SU-DHL-6 (cell line): ENCODE data around the gene PHB1.
"Not testable (repeated sequence)": the region's sequence is repeated elsewhere in the genome, so short reads cannot be mapped to it uniquely, and the experiment has no call there.

Experiments used
- H2AFZ ChIP-seq: fragments of 200-600 bp; sonication (generic); 2 replicates; pipeline ENCODE4 v1.6.1; 2014; ENCODE audit warnings: low read depth, mild to moderate bottlenecking, moderate library complexity, mixed read lengths, antibody characterized with exemption, low read length; ENCODE audit not compliant: severe bottlenecking
- H3F3A ChIP-seq: fragments of 200-600 bp; shearing (Covaris generic); 2 replicates; pipeline ENCODE4 v1.6.0; 2016; ENCODE audit warnings: antibody characterized with exemption, mild to moderate bottlenecking; ENCODE audit not compliant: insufficient read depth
- H3K27ac ChIP-seq: fragments of 200-600 bp; sonication (generic); 2 replicates; pipeline ENCODE4 v1.5.1; 2016; ENCODE audit warnings: low read depth, mild to moderate bottlenecking, low read length, moderate library complexity, mixed read lengths
- H3K27me3 ChIP-seq: fragments of 200-600 bp; sonication (generic), shearing (Covaris generic); 2 replicates; pipeline ENCODE4 v1.6.0; 2014; ENCODE audit warnings: mild to moderate bottlenecking, low read length
- H3K36me3 ChIP-seq: fragments of 200-600 bp; sonication (generic); 2 replicates; pipeline ENCODE4 v1.6.1; 2014; ENCODE audit warnings: mild to moderate bottlenecking, low read length, mixed read lengths
- H3K4me2 ChIP-seq: fragments of 300-600, 200-600 bp; shearing (Covaris generic), sonication (generic); 2 replicates; pipeline ENCODE4 v1.6.0; 2014; ENCODE audit warnings: low read length, low read depth, mild to moderate bottlenecking; ENCODE audit not compliant: poor library complexity, severe bottlenecking
- H3K4me3 ChIP-seq: fragments of 200-600 bp; sonication (generic); 2 replicates; pipeline ENCODE4 v1.5.1; 2014; ENCODE audit warnings: antibody characterized with exemption, low read length, mild to moderate bottlenecking, mixed read lengths; ENCODE audit not compliant: insufficient read depth, poor library complexity, severe bottlenecking
- H3K79me2 ChIP-seq: fragments of 200-600 bp; sonication (generic); 2 replicates; pipeline ENCODE4 v1.6.1; 2014; ENCODE audit warnings: mild to moderate bottlenecking, low read length, moderate library complexity; ENCODE audit not compliant: insufficient read depth
- H3K9ac ChIP-seq: fragments of 200-600 bp; sonication (generic); 2 replicates; pipeline ENCODE4 v1.7.0; 2014; ENCODE audit warnings: mild to moderate bottlenecking, low read length
- H3K9me2 ChIP-seq: fragments of 200-600 bp; sonication (generic); replicated peaks from 2 replicates; pipeline ENCODE4 v1.6.1; 2014; ENCODE audit warnings: low read length; ENCODE audit not compliant: insufficient read depth
- H3K9me3 ChIP-seq: fragments of 200-600 bp; sonication (generic); 2 replicates; pipeline ENCODE4 v1.6.1; 2014; ENCODE audit warnings: low read length, mixed read lengths; ENCODE audit not compliant: insufficient read depth
- H4K20me1 ChIP-seq: fragments of 200-600 bp; sonication (generic); 2 replicates; pipeline ENCODE4 v1.6.1; 2014; ENCODE audit warnings: low read depth, mild to moderate bottlenecking, antibody characterized with exemption, low read length, moderate library complexity, mixed read lengths
- CTCF ChIP-seq: fragments of 200-600 bp; sonication (generic); IDR thresholded peaks from one replicate; pipeline ENCODE4 v1.5.1; 2017; ENCODE audit warnings: antibody characterized with exemption, mild to moderate bottlenecking, low read length, moderate library complexity; ENCODE audit not compliant: insufficient read depth, poor library complexity, severe bottlenecking
- EZH2phosphoT487 ChIP-seq: fragments of 200-600 bp; sonication (generic), shearing (Covaris generic); conservative IDR thresholded peaks from 2 replicates; pipeline ENCODE4 v1.6.1; 2018; ENCODE audit warnings: mild to moderate bottlenecking, antibody characterized with exemption, low read length, moderate library complexity, mixed read lengths

Gene PHB1

GRCh38 chr17:49418754-49419740 is 4.4 kb upstream of the PHB1 start:
- not testable (repeated sequence) for H3K4me3 ChIP-seq, H2AFZ ChIP-seq, H3K9me3 ChIP-seq, H3K9me2 ChIP-seq, H3K9ac ChIP-seq, H3K36me3 ChIP-seq, H3K27ac ChIP-seq, H3K4me2 ChIP-seq, H3K79me2 ChIP-seq, H3K27me3 ChIP-seq, H4K20me1 ChIP-seq, H3F3A ChIP-seq

- no peaks in the 10 kb centered on the region for H4K20me1 ChIP-seq
- H3K27ac ChIP-seq = no peak overlapping the region
- peak overlapping the region; percentile 82 for H3K4me3 ChIP-seq
- H2AFZ ChIP-seq = peak overlapping the region; percentile 36
- peaks cover 9% of the 10 kb centered on the region; the same call in 1 of the 2 replicates for H3F3A ChIP-seq
- H3K9me2 ChIP-seq = no peaks in the 10 kb centered on the region
- peak overlapping the region; percentile 77 for H3K9ac ChIP-seq
- TF ChIP-seq EZH2phosphoT487 (no peak), CTCF (no peak)
- H3K79me2 ChIP-seq = peaks cover 15% of the 10 kb centered on the region
- H3K27me3 ChIP-seq = no peaks in the 10 kb centered on the region
- H3K4me2 ChIP-seq = peak overlapping the region; percentile 90
- H3K36me3 ChIP-seq = no peaks in the 10 kb centered on the region
- no peaks in the 10 kb centered on the region for H3K9me3 ChIP-seq
Observed at GRCh38 chr17:49414271-49414621, 436 bp downstream of the PHB1 start.

GRCh38 chr17:49409066-49409465 is 5.6 kb downstream of the PHB1 start:
- TF ChIP-seq CTCF = no peak
- TF ChIP-seq EZH2phosphoT487 = no peak
- Histone ChIP-seq H3K36me3 (peaks cover 13% of the 10 kb centered on the region), H3K4me3 (no peak overlapping the region)

GRCh38 chr17:49407981-49408501 is 6.6 kb downstream of the PHB1 start:
- Histone ChIP-seq H2AFZ (no peak overlapping the region), H4K20me1 (no peaks in the 10 kb centered on the region), H3F3A (peaks cover 6% of the 10 kb centered on the region), H3K36me3 (peaks cover 13% of the 10 kb centered on the region), H3K27ac (no peak overlapping the region), H3K9ac (no peak overlapping the region), H3K9me3 (no peaks in the 10 kb centered on the region), H3K4me3 (no peak overlapping the region), H3K9me2 (no peaks in the 10 kb centered on the region), H3K4me2 (no peak overlapping the region), H3K79me2 (no peaks in the 10 kb centered on the region; the same call in 1 of the 2 replicates), H3K27me3 (no peaks in the 10 kb centered on the region)
- TF ChIP-seq CTCF (peak; percentile 100), EZH2phosphoT487 (no peak)

More at GRCh38 chr17:49409066-49409465, 5.6 kb downstream of the PHB1 start:
- Histone ChIP-seq H4K20me1 (no peaks in the 10 kb centered on the region), H3K79me2 (peaks cover 9% of the 10 kb centered on the region), H3K9me2 (no peaks in the 10 kb centered on the region), H3K4me2 (no peak overlapping the region), H3K9me3 (no peaks in the 10 kb centered on the region), H3K27ac (no peak overlapping the region), H3K9ac (no peak overlapping the region), H3F3A (peaks cover 6% of the 10 kb centered on the region), H2AFZ (no peak overlapping the region), H3K27me3 (no peaks in the 10 kb centered on the region)
